IPS-NIHi7 (cell line): ENCODE results near the gene DSCAML1.
"Not testable (repeated sequence)": the region's sequence is repeated elsewhere in the genome, so short reads cannot be mapped to it uniquely, and the experiment has no call there.

Source experiments
- DNase-seq: peaks from one replicate; pipeline ENCODE4 v3.0.0; 2012; ENCODE audit warnings: mixed read lengths; ENCODE audit errors: extremely low spot score

Gene DSCAML1

GRCh38 chr11:117794772-117795629 is 2.0 kb downstream of the DSCAML1 start:
- no peak for DNase-seq

GRCh38 chr11:117794135-117794534 is 2.9 kb downstream of the DSCAML1 start:
- no peak for DNase-seq

- no peak for DNase-seq
Measured at GRCh38 chr11:117793583-117793982, 3.4 kb downstream of the DSCAML1 start.

- no peak for DNase-seq
Measured at GRCh38 chr11:117792992-117793391, 4.0 kb downstream of the DSCAML1 start.

- no peak for DNase-seq
Measured at GRCh38 chr11:117792241-117792640, 4.8 kb downstream of the DSCAML1 start.

GRCh38 chr11:117790279-117790678 is 6.7 kb downstream of the DSCAML1 start:
- no peak for DNase-seq

- DNase-seq, result no peak
Measured at GRCh38 chr11:117789241-117789640, 7.8 kb downstream of the DSCAML1 start.

GRCh38 chr11:117786135-117786870 is 10.7 kb downstream of the DSCAML1 start:
- no peak for DNase-seq

- DNase-seq, result no peak
Measured at GRCh38 chr11:117782101-117782500, 14.9 kb downstream of the DSCAML1 start.

GRCh38 chr11:117781627-117782026 is 15.4 kb downstream of the DSCAML1 start:
- DNase-seq, result no peak

GRCh38 chr11:117780456-117780855 is 16.6 kb downstream of the DSCAML1 start:
- no peak for DNase-seq

GRCh38 chr11:117774553-117774952 is 22.5 kb downstream of the DSCAML1 start:
- DNase-seq, result no peak

GRCh38 chr11:117772360-117772759 is 24.7 kb downstream of the DSCAML1 start:
- no peak for DNase-seq

GRCh38 chr11:117771841-117772240 is 25.2 kb downstream of the DSCAML1 start:
- no peak for DNase-seq

GRCh38 chr11:117771197-117771596 is 25.8 kb downstream of the DSCAML1 start:
- DNase-seq, result no peak

- DNase-seq, result no peak
Measured at GRCh38 chr11:117770061-117770460, 27.0 kb downstream of the DSCAML1 start.

GRCh38 chr11:117769533-117769932 is 27.5 kb downstream of the DSCAML1 start:
- no peak for DNase-seq

GRCh38 chr11:117768506-117768905 is 28.5 kb downstream of the DSCAML1 start:
- no peak for DNase-seq

GRCh38 chr11:117767071-117767470 is 29.9 kb downstream of the DSCAML1 start:
- no peak for DNase-seq

- DNase-seq, result no peak
Measured at GRCh38 chr11:117766576-117766975, 30.4 kb downstream of the DSCAML1 start.

- no peak for DNase-seq
Measured at GRCh38 chr11:117766026-117766425, 31.0 kb downstream of the DSCAML1 start.

GRCh38 chr11:117765068-117765467 is 31.9 kb downstream of the DSCAML1 start:
- DNase-seq, result no peak

- DNase-seq, result not testable (repeated sequence)
Measured at GRCh38 chr11:117763465-117763864, 33.6 kb downstream of the DSCAML1 start.
